A549 (cell line): ENCODE measurements around the gene RPS14.

Experiments
- BHLHE40 ChIP-seq: IDR thresholded peaks from 2 replicates; pipeline ENCODE4 v1.6.1; 2012; ENCODE audit warnings: low read depth, low read length, inconsistent platforms
- CTCF ChIP-seq: fragments of >200 bp; sonication (Bioruptor Twin); formaldehyde crosslinking; IDR thresholded peaks from 3 replicates; pipeline ENCODE4 v1.5.1; 2016
- EP300 ChIP-seq, 2 experiments: fragments of >200 bp; sonication (Bioruptor Twin); formaldehyde crosslinking; IDR thresholded peaks; 2 replicates in 1 of 2; 3 replicates in 1 of 2; pipeline ENCODE4 v1.6.1; 2016 to 2017
- JUN ChIP-seq, 2 experiments: fragments of >200 bp; sonication (Bioruptor Twin); formaldehyde crosslinking; IDR thresholded peaks; 2 replicates in 1 of 2; 3 replicates in 1 of 2; pipeline ENCODE4 v1.6.1; 2016 to 2017
- MAFK ChIP-seq: fragments of 450-650 bp; IDR thresholded peaks from 2 replicates; pipeline ENCODE4 v1.6.1; 2014; ENCODE audit not compliant: partially characterized antibody
- MAX ChIP-seq: IDR thresholded peaks from 2 replicates; pipeline ENCODE4 v1.6.1; 2012
- POLR2A ChIP-seq: IDR thresholded peaks from 2 replicates; pipeline ENCODE4 v1.6.1; 2012; ENCODE audit warnings: mild to moderate bottlenecking, low read length
- RAD21 ChIP-seq, 2 experiments: fragments of >200 bp in 1 of 2; sonication (Bioruptor Twin) in 1 of 2; formaldehyde crosslinking in 1 of 2; IDR thresholded peaks in 1 of 2; conservative IDR thresholded peaks in 1 of 2; 2 replicates in 1 of 2; 3 replicates in 1 of 2; pipeline ENCODE4 v1.6.1; 2012 to 2018; ENCODE audit warnings: inconsistent platforms in 1 of 2
- REST ChIP-seq: fragments of 200-600 bp; sonication (generic); IDR thresholded peaks from 2 replicates; pipeline ENCODE4 v1.6.1; 2016; ENCODE audit warnings: antibody characterized with exemption, mild to moderate bottlenecking, moderate library complexity
- RFX5 ChIP-seq: fragments of 450-650 bp; IDR thresholded peaks from 2 replicates; pipeline ENCODE4 v1.7.1; 2014; ENCODE audit warnings: antibody characterized with exemption, mild to moderate bottlenecking, moderate library complexity
- SMC3 ChIP-seq: fragments of >200 bp; sonication (Bioruptor Twin); formaldehyde crosslinking; IDR thresholded peaks from 3 replicates; pipeline ENCODE4 v1.6.1; 2018; ENCODE audit warnings: inconsistent platforms
- SREBF2 ChIP-seq: fragments of 450-650 bp; IDR thresholded peaks from 2 replicates; pipeline ENCODE4 v1.6.1; 2014; ENCODE audit warnings: mild to moderate bottlenecking, moderate library complexity

- no peak for TF ChIP-seq CTCF
- no peak for TF ChIP-seq POLR2A
- TF ChIP-seq REST, result no peak
- TF ChIP-seq BHLHE40, result no peak
- no peak for TF ChIP-seq RFX5
- TF ChIP-seq MAFK, result no peak
- TF ChIP-seq EP300 (IDR thresholded peaks at IDR 0.05), result no peak
- TF ChIP-seq SMC3, result no peak
- TF ChIP-seq SREBF2, result no peak
- no peak for TF ChIP-seq JUN (IDR thresholded peaks at IDR 0.05)
- TF ChIP-seq MAX, result no peak
- no peak for TF ChIP-seq RAD21 (conservative IDR thresholded peaks at IDR 0.05 in 1 of 2, IDR thresholded peaks at IDR 0.05 in 1 of 2)
These were observed 53.3 kb downstream of the RPS14 start for GRCh38 chr5:150396267-150396666.
